PC-9 (cell line): ENCODE results near the gene SEMA4B.

Experiments used
- CTCF ChIP-seq: fragments of 200-600 bp; sonication (generic); conservative IDR thresholded peaks from 2 replicates; pipeline ENCODE4 v1.6.1; 2017; ENCODE audit warnings: mixed run types, antibody characterized with exemption, mild to moderate bottlenecking, moderate library complexity
- EZH2 ChIP-seq: fragments of 200-600 bp; sonication (generic); IDR thresholded peaks from 2 replicates; pipeline ENCODE4 v1.8.0; 2017; ENCODE audit warnings: antibody characterized with exemption, low read depth

GRCh38 chr15:90232196-90232595 lies 31.1 kb downstream of the SEMA4B start:
- TF ChIP-seq CTCF (no peak), EZH2 (no peak)
